OCI-LY3 (cell line): ENCODE measurements around the gene LZIC.

Source experiments
- EZH2phosphoT487 ChIP-seq: fragments of 200-600 bp; shearing (Covaris generic); IDR thresholded peaks from 2 replicates; pipeline ENCODE4 v1.6.1; 2018; ENCODE audit warnings: antibody characterized with exemption, mixed run types, low read depth
- TF ChIP-seq, protein P1 (sequence below): fragments of 200-600, 300-600 bp; sonication (generic); IDR thresholded peaks from 2 replicates; pipeline ENCODE4 v1.5.1; 2014; ENCODE audit warnings: antibody characterized with exemption, low read length, low read depth

DNA sequence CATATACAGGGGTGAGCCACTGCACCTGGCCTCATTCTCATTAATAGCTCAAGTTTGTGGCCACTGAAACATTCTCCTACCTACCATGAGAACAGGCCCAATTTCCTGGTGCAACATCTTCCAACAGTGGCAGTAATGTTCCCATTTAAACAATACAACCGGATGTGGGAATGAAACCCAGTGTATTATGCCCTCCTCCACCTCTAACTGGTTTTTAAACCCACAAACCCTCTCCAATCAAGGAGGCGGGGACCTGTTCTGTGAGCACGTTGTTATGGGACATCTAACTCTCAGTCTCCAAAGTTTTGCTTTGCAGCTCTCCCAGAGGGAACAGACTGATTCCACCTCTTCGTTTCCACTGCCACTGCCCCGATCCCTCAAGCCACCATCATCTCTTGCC, 35.8 kb downstream of the LZIC start:
- TF ChIP-seq, protein P1, sequence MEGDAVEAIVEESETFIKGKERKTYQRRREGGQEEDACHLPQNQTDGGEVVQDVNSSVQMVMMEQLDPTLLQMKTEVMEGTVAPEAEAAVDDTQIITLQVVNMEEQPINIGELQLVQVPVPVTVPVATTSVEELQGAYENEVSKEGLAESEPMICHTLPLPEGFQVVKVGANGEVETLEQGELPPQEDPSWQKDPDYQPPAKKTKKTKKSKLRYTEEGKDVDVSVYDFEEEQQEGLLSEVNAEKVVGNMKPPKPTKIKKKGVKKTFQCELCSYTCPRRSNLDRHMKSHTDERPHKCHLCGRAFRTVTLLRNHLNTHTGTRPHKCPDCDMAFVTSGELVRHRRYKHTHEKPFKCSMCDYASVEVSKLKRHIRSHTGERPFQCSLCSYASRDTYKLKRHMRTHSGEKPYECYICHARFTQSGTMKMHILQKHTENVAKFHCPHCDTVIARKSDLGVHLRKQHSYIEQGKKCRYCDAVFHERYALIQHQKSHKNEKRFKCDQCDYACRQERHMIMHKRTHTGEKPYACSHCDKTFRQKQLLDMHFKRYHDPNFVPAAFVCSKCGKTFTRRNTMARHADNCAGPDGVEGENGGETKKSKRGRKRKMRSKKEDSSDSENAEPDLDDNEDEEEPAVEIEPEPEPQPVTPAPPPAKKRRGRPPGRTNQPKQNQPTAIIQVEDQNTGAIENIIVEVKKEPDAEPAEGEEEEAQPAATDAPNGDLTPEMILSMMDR, result no peak
- TF ChIP-seq EZH2phosphoT487, result no peak
